GM18502 (cell line): ENCODE data around the gene TEK.
"Not testable (repeated sequence)": the region's sequence is repeated elsewhere in the genome, so short reads cannot be mapped to it uniquely, and the experiment has no call there.

Experiments
- ATAC-seq: cut with Tn5 transposase; IDR thresholded peaks from one replicate; pipeline ENCODE4 v1.9.1; 2021; ENCODE audit warnings: mild to moderate bottlenecking; ENCODE audit not compliant: unreplicated experiment, poor library complexity

Gene TEK

DNA sequence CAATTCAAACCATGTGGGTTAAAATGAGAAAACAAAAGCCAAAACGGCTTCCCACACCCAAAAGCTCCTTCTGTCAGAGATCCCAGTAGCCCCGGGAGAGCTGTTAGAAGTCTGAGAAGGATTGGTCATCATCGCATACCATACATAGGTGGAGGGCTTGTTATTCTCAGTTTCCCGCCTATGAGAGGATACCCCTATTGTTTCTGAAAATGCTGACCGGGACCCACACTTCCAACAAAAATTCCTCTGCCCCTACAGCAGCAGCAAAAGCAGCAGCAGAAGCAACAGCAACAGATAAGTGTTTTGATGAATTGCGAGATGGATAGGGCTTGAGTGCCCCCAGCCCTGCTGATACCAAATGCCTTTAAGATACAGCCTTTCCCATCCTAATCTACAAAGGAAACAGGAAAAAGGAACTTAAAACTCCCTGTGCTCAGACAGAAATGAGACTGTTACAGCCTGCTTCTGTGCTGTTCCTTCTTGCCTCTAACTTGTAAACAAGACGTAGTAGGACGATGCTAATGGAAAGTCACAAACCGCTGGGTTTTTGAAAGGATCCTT, at the start of gene TEK:
Gene TEK, plus strand, starts transcription at position 245 of the 561 bp plus-strand sequence. CDS start 366 bp downstream, outside the sequence.
- ATAC-seq = no peak

GRCh38 chr9:27059412-27059811, 49.6 kb upstream of the TEK start:
- ATAC-seq = no peak

DNA sequence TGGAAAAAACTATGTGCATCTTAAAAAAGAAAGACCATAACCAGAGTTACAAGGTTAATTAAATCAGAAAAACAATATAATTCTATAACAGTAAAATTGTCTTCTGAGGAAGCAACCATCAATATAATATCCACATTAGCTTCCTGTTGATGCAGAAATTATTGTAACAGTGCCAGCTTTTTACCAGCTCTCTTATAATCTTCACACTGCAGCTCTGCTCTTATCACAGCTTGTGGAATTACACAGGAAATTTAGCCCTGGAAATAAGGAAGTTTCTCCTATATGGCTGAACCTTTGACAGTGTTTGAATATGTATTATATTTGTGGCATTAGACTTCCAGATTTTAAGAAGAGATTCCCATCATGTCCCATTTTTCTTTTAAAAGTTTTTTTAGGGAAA, 49.1 kb upstream of the TEK start:
- ATAC-seq = no peak

GRCh38 chr9:27065288-27065687, 43.7 kb upstream of the TEK start:
- ATAC-seq = no peak

DNA sequence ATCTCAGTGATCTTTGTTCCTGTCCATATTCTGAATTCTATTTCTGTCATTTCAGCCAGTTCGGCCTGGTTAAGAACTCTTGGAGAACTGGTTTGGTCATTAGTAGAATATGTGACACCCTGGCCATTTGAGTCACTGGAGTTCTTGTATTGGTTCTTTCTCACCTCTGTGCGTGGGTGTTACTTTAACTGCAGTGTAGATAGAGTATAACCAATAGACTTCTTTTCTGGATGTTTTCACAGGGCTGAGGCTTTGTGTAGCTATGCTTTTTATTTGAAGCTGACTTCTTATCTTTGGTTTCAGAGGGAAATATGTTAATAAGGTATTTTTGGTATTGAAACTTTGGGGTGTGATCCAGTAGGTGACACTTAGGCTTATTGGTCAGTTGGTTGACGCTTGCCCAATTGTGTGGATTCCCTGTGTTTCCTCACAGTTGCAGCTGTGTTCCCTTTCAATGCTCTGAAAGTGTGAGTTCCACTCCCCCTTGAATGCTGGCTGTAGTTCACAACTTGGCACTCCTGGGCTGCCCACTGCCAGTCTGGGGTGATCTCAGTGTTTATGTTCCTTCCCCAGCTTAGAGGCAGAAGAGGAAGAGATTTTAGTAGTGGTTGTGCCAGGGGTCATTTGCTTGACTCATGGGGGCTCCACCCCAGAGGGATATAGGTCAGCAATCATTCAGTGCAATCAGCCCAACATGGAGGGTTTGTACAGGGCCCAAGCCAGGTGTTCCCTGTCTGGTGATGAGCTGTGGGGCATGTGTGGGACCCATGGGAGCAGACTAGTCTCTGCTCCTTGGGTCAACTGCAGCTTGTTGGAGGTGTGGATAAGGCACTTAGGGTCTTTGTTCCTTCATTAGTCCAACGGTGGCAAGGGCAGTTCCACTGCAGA, 34.9 kb upstream of the TEK start:
- no peak for ATAC-seq

DNA sequence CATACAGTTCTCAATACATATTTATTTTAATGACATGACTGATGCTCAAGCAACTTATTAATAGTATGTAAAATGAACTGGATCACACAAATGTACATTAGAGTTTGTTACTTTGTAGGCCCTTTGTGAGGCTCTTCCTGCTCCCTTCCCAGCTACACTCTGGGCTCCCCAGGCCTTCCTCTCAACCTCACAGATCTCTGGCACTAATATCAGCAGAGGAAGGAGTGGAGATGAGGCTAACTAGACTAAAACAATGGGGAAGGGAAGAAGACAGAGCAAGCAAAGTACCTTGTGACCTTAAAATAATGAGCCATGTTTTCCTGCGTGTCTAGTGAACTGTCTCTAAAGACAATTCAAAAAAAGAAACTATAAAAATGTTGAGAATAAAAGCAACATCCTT, 30.3 kb upstream of the TEK start:
- ATAC-seq = no peak

DNA sequence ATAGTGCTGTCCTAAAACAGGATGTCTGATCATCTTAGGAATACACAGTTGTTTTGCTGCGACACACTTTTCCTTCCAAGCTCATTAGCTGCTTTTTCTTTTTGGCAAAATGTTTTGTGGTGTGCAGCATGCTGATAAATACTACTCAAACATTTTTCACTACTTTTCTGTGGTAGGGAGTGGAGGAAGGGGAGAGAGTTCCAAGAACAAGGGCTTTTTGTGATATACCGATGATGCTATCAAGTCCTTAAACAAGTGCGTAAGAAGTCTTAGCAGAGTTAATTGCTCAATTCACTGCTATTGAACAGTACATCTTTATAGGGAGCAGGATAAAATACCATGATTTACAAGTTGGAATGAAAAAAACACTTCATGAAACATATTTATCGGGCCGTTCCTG, 23.6 kb upstream of the TEK start:
- no peak for ATAC-seq

GRCh38 chr9:27086818-27087680, 22.0 kb upstream of the TEK start:
- no peak for ATAC-seq

- no peak for ATAC-seq
Observed at GRCh38 chr9:27088981-27089380, 20.0 kb upstream of the TEK start.

GRCh38 chr9:27089706-27090105, 19.3 kb upstream of the TEK start:
- no peak for ATAC-seq

- no peak for ATAC-seq
Observed at GRCh38 chr9:27090231-27090630, 18.8 kb upstream of the TEK start.

DNA sequence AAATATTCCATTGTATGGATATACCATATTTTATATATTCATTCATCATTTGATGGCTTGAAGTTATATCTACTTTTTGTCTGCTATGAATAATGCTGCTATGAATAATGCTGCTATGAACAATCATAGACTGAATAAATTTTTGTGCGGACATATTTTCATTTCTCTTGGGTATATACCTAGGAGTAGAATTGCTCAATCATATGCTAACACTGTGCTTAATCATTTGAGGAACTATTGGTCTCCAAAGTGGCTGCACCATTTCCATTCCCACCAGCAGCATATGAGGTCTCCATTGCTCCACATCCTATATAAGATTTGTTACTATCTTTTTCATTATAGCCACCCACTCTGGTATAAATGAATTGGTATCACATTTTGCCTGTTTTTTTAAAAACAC, 18.3 kb upstream of the TEK start:
- ATAC-seq = no peak

DNA sequence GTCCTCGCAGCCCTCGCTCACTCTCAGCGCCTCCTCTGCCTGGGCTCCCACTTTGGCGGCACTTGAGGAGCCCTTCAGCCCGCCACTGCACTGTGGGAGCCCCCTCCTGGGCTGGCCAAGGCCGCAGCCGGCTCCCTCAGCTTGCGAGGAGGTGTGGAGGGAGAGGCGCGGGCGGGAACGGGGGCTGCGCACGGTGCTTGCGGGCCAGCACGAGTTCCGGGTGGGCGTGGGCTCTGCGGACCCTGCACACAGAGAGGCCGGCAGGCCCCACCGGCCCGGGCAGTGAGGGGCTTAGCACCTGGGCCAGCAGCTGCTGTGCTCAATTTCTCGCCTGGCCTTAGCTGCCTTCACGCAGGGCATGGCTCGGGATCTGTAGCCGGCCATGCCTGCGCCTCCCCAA, 16.5 kb upstream of the TEK start:
- ATAC-seq = not testable (repeated sequence)

DNA sequence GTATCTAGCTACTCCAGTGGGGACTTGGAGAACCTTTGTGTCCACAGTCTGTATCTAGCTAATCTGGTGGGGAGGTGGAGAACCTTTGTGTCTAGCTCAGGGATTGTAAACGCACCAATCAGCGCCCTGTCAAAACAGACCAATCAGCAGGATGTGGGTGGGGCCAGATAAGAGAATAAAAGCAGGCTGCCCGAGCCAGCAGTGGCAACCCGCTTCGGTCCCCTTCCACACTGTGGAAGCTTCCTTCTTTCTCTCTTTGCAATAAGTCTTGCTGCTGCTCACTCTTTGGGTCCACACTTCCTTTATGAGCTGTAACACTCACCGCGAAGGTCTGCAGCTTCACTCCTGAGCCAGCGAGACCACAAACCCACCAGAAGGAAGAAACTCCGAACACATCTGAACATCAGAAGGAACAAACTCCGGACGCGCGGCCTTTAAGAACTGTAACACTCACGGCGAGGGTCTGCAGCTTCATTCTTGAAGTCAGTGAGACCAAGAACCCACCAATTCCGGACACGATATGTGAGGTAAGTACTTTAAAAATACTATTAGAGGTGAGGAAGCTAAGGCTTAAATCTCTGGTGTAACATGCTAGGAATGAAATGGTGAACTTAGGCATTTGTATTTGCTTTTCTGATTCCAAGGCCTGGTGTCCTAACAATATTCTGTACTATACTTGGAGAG, 15.5 kb upstream of the TEK start:
- ATAC-seq = not testable (repeated sequence)

DNA sequence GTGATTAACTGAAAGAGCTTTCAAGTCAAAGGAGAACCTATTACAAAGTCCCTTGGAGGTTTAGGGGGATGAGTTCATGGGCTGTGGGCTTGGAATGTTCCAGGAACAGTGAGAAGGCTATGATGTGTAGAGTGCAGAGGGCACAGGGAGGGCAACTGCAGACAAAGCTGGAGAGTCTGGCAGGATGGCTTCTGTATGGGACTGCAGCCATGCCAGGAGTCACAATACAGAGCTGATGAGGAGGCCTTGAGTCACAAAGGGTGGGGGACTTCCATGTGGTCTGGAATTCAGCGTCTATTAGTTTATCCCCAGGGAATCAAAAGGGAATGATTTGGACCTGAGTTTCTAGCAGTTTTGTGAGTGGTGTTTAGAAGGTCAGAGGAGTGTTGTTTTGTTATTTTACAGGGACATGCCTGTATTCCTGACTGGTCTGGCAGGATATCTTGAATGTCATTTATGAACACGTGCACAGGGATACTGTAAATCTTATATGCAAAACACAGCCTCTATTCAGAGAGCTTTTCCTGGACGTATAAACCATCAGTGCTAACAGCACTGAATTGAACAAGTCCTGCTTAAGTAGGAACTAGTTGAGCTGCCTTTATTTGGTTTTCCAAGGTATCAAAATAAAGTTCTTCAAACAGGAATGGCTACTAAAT, 14.3 kb upstream of the TEK start:
- ATAC-seq = no peak

DNA sequence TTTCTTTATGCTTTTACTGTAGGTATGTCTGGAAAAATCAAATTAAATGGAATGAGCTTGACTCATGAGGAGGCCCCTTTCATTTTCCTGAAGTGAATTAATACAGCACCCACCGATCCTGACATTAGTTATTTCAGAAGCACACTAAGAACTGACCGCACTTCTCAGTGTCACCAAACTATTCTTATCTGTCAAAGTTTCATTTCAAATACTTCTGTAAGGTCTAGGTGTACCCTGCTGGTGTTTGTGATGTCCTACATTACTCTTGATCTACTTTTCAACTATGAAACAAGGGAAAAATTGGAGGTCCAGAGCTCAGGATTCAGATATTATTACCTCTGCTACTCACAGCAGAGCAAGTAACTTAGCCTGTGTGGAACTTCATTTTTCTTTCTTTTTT, 1.8 kb upstream of the TEK start:
- ATAC-seq = no peak

- no peak for ATAC-seq
Observed at GRCh38 chr9:27109621-27110020, 596 bp downstream of the TEK start.

- ATAC-seq = no peak
Observed at GRCh38 chr9:27110181-27110580, 1.2 kb downstream of the TEK start.

DNA sequence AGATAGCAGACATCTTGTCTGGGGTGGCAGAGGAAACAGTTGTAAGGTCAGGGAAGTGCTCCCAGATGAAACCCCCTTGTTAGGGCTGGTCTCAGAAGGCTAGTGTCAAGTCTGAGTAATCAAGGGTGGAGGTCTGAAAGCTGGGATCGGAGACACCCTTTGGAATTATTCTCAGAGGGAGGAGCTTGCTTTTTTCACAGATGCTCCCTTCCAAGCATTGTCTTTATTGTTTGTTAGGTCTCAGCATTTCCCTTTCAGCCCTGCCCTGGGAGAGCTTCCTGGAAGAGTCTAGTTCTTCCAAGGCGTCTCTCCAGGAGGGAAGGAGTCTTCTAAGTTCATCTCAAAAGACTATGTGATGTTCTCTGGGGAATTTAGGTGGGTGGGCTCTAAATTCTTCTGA, 3.2 kb downstream of the TEK start:
- ATAC-seq = no peak
